HepG2 (cell line): ENCODE data around the gene TBC1D32. TPM values are rescaled to one million over a fixed set of nuclear protein-coding genes. Genes with fewer than 3 reads are reported as not detected.

Source experiments
- ATAC-seq: fragments of 200-7000 bp; cut with Tn5 transposase; 3 replicates; pipeline ENCODE4 v1.9.1; 2020; ENCODE audit warnings: mild to moderate bottlenecking, moderate library complexity
- BruUV-seq: library from RNA; stranded (reverse); fragments of 400-500 nt; replicated peaks from 2 replicates; lab custom pipeline; 2021; lab: Mats Ljungman, UMichigan
- CTCF ChIA-PET: fragments of 300-600 bp; formaldehyde crosslinking; extraction: SDS; loops from one replicate; lab custom pipeline; 2021; ENCODE audit warnings: low total read pairs, inconsistent platforms, low intra/inter-chr PET ratio; lab: Yijun Ruan, JAX
- POLR2A ChIA-PET: fragments of 350-600 bp; sonication (Branson Sonifier 250); formaldehyde crosslinking; loops from one replicate; lab custom pipeline; 2020; ENCODE audit warnings: antibody characterized with exemption, inconsistent platforms; lab: Yijun Ruan, JAX
- DNase-seq: peaks from one replicate; pipeline ENCODE4 v3.0.0-alpha.2; 2015; ENCODE audit warnings: low spot score
- FAIRE-seq: peaks from 3 replicates; lab custom pipeline; 2011; peaks lifted over from hg19 to GRCh38; lab: Jason Lieb, UNC
- H2AFZ ChIP-seq: one replicate; pipeline ENCODE4 v1.6.1; 2011; ENCODE audit warnings: low read length, inconsistent platforms
- H3K27ac ChIP-seq: fragments of 300-600 bp; 3 replicates; pipeline ENCODE4 v1.8.0; 2011; ENCODE audit warnings: mixed run types, mild to moderate bottlenecking, mixed read lengths, low read length, inconsistent platforms; ENCODE audit not compliant: insufficient read depth; ENCODE audit errors: extremely low read length
- H3K27me3 ChIP-seq, 2 experiments: fragments of 200-600 bp in 1 of 2; 2 replicates in 1 of 2; 3 replicates in 1 of 2; pipeline versions ENCODE4 v1.6.0 to v1.8.0; 2011; ENCODE audit warnings: low read length in 2 of 2, mild to moderate bottlenecking in 2 of 2, moderate library complexity in 2 of 2, inconsistent platforms in 1 of 2; ENCODE audit not compliant: insufficient read depth in 2 of 2, control insufficient read depth in 1 of 2
- H3K36me3 ChIP-seq, 2 experiments: fragments of 200-600 bp in 1 of 2; replicated peaks in 1 of 2; 2 replicates in 1 of 2; 3 replicates in 1 of 2; pipeline versions ENCODE4 v1.5.1 to v1.8.0; 2011; ENCODE audit warnings: low read length in 2 of 2, inconsistent platforms in 1 of 2; ENCODE audit not compliant: insufficient read depth in 2 of 2, control insufficient read depth in 1 of 2
- H3K4me1 ChIP-seq: 2 replicates; pipeline ENCODE4 v1.5.1; 2012; ENCODE audit warnings: low read length, inconsistent platforms; ENCODE audit not compliant: insufficient read depth
- H3K4me2 ChIP-seq: 2 replicates; pipeline ENCODE4 v1.6.0; 2011; ENCODE audit warnings: low read depth, low read length, inconsistent platforms
- H3K4me3 ChIP-seq, 3 experiments: fragments of 200-600 bp in 1 of 3; sonication (generic), shearing (Covaris generic) in 1 of 3; replicated peaks in 1 of 3; 2 replicates each; pipeline ENCODE4 v1.5.1; 2011 to 2016; ENCODE audit warnings: low read length in 3 of 3, inconsistent platforms in 2 of 3, low read depth in 2 of 3, mild to moderate bottlenecking in 2 of 3, control low read depth in 1 of 3, mixed read lengths in 1 of 3; ENCODE audit not compliant: insufficient read depth in 1 of 3
- H3K79me2 ChIP-seq: one replicate; pipeline ENCODE4 v1.6.1; 2011; ENCODE audit warnings: low read length, inconsistent platforms; ENCODE audit not compliant: insufficient read depth
- H3K9ac ChIP-seq: 2 replicates; pipeline ENCODE4 v1.6.0; 2011; ENCODE audit warnings: mild to moderate bottlenecking, low read depth, low read length, inconsistent platforms; ENCODE audit not compliant: insufficient read depth
- H3K9me3 ChIP-seq: 2 replicates; pipeline ENCODE4 v1.5.1; 2012; ENCODE audit warnings: mild to moderate bottlenecking, low read length
- H4K20me1 ChIP-seq: 2 replicates; pipeline ENCODE4 v1.6.0; 2011; ENCODE audit warnings: inconsistent platforms, mild to moderate bottlenecking, low read length, moderate library complexity; ENCODE audit not compliant: insufficient read depth
- HNRNPH1 ChIP-seq: fragments of 200-400 bp; formaldehyde crosslinking; optimal IDR thresholded peaks from 2 replicates; pipeline ENCODE3; 2017; ENCODE audit warnings: mild to moderate bottlenecking, low read depth, low read length
- KLF6 ChIP-seq: IDR thresholded peaks from 2 replicates; pipeline ENCODE4 v1.8.0; 2016; ENCODE audit warnings: missing biosample characterization, missing genetic modification reagents
- RFXANK ChIP-seq: IDR thresholded peaks from 2 replicates; pipeline ENCODE4 v1.6.1; 2016
- SKI ChIP-seq: fragments of 450-650 bp; IDR thresholded peaks from one replicate; pipeline ENCODE4 v1.6.1; 2018; ENCODE audit warnings: mild to moderate bottlenecking; ENCODE audit not compliant: partially characterized antibody
- SMARCE1 ChIP-seq: fragments of 450-650 bp; IDR thresholded peaks from 2 replicates; pipeline ENCODE4 v1.6.1; 2017; ENCODE audit warnings: borderline replicate concordance
- TBP ChIP-seq: sonication (generic); formaldehyde crosslinking; IDR thresholded peaks from 2 replicates; pipeline ENCODE4 v1.5.0; 2020; ENCODE audit warnings: missing genetic modification reagents
- ZFP90 ChIP-seq: sonication (generic); formaldehyde crosslinking; IDR thresholded peaks from 2 replicates; pipeline ENCODE4 v1.8.0; 2022; ENCODE audit warnings: missing genetic modification reagents, mild to moderate bottlenecking, inconsistent platforms, borderline replicate concordance
- ZNF335 ChIP-seq: sonication (generic); formaldehyde crosslinking; IDR thresholded peaks from 2 replicates; pipeline ENCODE4 v1.4.0; 2020; ENCODE audit warnings: missing genetic modification reagents
- ZNF644 ChIP-seq: IDR thresholded peaks from 2 replicates; pipeline ENCODE4 v1.6.1; 2016; ENCODE audit warnings: low read depth
- ZNF674 ChIP-seq: sonication (generic); formaldehyde crosslinking; IDR thresholded peaks from 2 replicates; pipeline ENCODE4 v1.5.0; 2020; ENCODE audit warnings: low read depth, mild to moderate bottlenecking, missing genetic modification reagents
- WGBS: methylation state at CpG from one replicate; pipeline ENCODE4 v1.1.6; 2017; ENCODE audit warnings: low lambda C conversion rate; 5-methylcytosine and 5-hydroxymethylcytosine counted together
- in situ Hi-C: cut with HindIII; loops from 2 replicates; pipeline ENCODE4 v1.10.0; 2017; ENCODE audit warnings: low pct_unique_long_range_greater_than_20kb; ENCODE audit not compliant: extremely low pct_ligation_motif_present
- intact Hi-C: fragments of 100-400 bp; cut with micrococcal nuclease; formaldehyde crosslinking; loops from one replicate; pipeline ENCODE4 v1.10.0; 2022; ENCODE audit not compliant: unreplicated experiment
- polyA plus RNA-seq, 8 experiments: library from polyadenylated mRNA; depleted of rRNA in 3 of 8; stranded (reverse) in 7 of 8; unstranded in 1 of 8; fragments of >200 nt; fragmentation: Illumina TruSeq in 4 of 8; extraction: Trizol in 4 of 8; gene quantifications; 2 replicates each; pipeline versions ENCODE4 v1.2.1 to v1.2.3, GENCODE V29; 2011 to 2016; ENCODE audit warnings: low read depth in 4 of 8, missing spikeins in 1 of 8, mixed read lengths in 1 of 8; ENCODE audit not compliant: insufficient read depth in 1 of 8
- total RNA-seq, 5 experiments: library from RNA; depleted of rRNA; stranded (reverse); fragments of >200 nt; fragmentation: Illumina TruSeq; extraction: Trizol; gene quantifications; 2 replicates each; pipeline ENCODE4 v1.2.3, GENCODE V29; 2016; ENCODE audit warnings: low read depth in 1 of 5
- TF ChIP-seq, protein P1 (sequence below): sonication (generic); formaldehyde crosslinking; IDR thresholded peaks from 2 replicates; pipeline ENCODE4 v1.8.1; 2023; ENCODE audit warnings: mild to moderate bottlenecking, missing genetic modification reagents
- TF ChIP-seq, protein P2 (sequence below): sonication (generic); formaldehyde crosslinking; IDR thresholded peaks from 2 replicates; pipeline ENCODE4 v1.4.0; 2020; ENCODE audit warnings: missing genetic modification reagents

TBC1D32 gene
- total and polyA plus RNA-seq, 2 of the 13 experiments (the other 11 are each of a cell fraction or from before 2014, with no cell fraction given) = 2.0 to 4.8 TPM

DNA sequence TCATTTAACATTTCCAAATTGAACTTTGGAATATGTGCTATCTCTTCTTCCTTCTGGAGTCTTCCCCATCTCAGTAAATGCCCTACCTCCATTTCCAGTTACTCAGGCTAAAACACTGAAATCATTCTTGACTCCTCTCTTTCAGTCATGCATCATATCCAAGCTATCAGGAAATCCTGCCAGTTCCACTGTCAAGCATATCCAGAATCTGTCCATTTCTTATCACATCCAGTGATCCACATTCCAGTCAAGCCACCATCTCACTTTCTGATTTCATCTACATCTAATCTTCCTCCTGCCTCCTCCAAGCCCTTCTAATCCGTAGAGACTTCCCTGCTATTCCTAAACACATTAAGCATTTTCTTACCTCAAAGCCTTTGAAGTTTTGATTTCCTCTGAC lies 15.3 kb upstream of the TBC1D32 start:
- DNase-seq (no peak), FAIRE-seq (no peak), ATAC-seq (no peak)
- Histone ChIP-seq H4K20me1 (no peaks in the 10 kb centered on the region), H3K36me3 (no peaks in the 10 kb centered on the region), H3K27ac (no peak overlapping the region), H3K9me3 (no peaks in the 10 kb centered on the region), H3K79me2 (no peaks in the 10 kb centered on the region), H2AFZ (no peak overlapping the region), H3K27me3 (no peaks in the 10 kb centered on the region; a peak in 1 of 5 replicates), H3K4me2 (no peak overlapping the region), H3K4me1 (no peaks in the 10 kb centered on the region), H3K4me3 (no peak overlapping the region), H3K9ac (no peak overlapping the region)
- POLR2A ChIA-PET = no interaction called here
- no peak for TF ChIP-seq SKI
- TF ChIP-seq ZNF674 (CRISPR knock-in tag) = no peak
- TF ChIP-seq, protein P1, sequence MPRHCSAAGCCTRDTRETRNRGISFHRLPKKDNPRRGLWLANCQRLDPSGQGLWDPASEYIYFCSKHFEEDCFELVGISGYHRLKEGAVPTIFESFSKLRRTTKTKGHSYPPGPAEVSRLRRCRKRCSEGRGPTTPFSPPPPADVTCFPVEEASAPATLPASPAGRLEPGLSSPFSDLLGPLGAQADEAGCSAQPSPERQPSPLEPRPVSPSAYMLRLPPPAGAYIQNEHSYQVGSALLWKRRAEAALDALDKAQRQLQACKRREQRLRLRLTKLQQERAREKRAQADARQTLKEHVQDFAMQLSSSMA (CRISPR knock-in tag) = no peak
- TF ChIP-seq RFXANK (CRISPR knock-in tag) = no peak
- no peak for TF ChIP-seq SMARCE1
- no peak for TF ChIP-seq KLF6 (CRISPR knock-in tag)
- TF ChIP-seq, protein P2, sequence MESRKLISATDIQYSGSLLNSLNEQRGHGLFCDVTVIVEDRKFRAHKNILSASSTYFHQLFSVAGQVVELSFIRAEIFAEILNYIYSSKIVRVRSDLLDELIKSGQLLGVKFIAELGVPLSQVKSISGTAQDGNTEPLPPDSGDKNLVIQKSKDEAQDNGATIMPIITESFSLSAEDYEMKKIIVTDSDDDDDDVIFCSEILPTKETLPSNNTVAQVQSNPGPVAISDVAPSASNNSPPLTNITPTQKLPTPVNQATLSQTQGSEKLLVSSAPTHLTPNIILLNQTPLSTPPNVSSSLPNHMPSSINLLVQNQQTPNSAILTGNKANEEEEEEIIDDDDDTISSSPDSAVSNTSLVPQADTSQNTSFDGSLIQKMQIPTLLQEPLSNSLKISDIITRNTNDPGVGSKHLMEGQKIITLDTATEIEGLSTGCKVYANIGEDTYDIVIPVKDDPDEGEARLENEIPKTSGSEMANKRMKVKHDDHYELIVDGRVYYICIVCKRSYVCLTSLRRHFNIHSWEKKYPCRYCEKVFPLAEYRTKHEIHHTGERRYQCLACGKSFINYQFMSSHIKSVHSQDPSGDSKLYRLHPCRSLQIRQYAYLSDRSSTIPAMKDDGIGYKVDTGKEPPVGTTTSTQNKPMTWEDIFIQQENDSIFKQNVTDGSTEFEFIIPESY (CRISPR knock-in tag) = no peak
- no peak for TF ChIP-seq ZNF644
- TF ChIP-seq ZFP90 (CRISPR knock-in tag) = no peak
- no peak for TF ChIP-seq HNRNPH1
- no peak for TF ChIP-seq TBP (CRISPR knock-in tag)
- TF ChIP-seq ZNF335 (CRISPR knock-in tag) = no peak
- BruUV-seq = no TSS peak
- intact Hi-C loops (no loop called here), in situ Hi-C loops (no loop called here)
- CTCF ChIA-PET = no interaction called here
- 0% methylated on average over 1 of the region's 1 CpG for WGBS
